ENCODE measurements around the gene CNOT6L. TPM values are rescaled to one million over a fixed set of nuclear protein-coding genes. Genes with fewer than 3 reads are reported as not detected.

CNOT6L gene
- total and polyA plus RNA-seq, 2 of the 4 experiments (the other 2 are of a cell fraction): 3.5 to 21.1 TPM

DNA sequence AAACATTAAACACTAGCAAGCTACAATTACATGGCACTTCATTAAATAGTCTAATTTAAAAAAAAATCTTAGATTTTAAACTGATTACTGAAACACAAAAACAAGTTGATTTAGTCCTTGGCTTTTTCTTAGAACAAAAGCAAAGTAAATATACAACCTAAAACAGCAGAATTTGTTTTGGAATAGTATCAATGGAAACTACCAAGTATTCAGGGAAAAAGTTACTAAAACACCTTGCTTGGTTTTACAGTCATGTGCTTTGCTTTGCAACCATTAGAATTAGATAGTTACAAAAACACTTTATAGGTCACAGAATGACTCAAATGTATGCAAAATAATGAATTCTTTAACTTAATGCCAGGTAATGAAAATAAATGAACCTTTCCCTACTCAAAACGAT is 105.3 kb downstream of the CNOT6L start:
- Histone ChIP-seq H2AK9ac (replicated peaks; ENCODE audit: low read depth, low read length, poor library complexity) (no peak overlapping the region), H4K91ac (ENCODE audit: insufficient read depth, low read depth, low read length) (no peak overlapping the region), H2BK15ac (ENCODE audit: low read depth, low read length) (no peak overlapping the region), H3K9me1 (ENCODE audit: insufficient read depth, low read length) (no peaks in the 10 kb centered on the region), H2AFZ (replicated peaks; ENCODE audit: low read length, poor library complexity) (no peak overlapping the region), H2AK5ac (ENCODE audit: low read depth, low read length) (no peak overlapping the region), H3K4me3 (ENCODE audit: insufficient read depth, low read depth, low read length) (no peak overlapping the region), H3K23ac (ENCODE audit: low read depth, low read length) (no peak overlapping the region), H4K5ac (ENCODE audit: low read depth, low read length) (no peak overlapping the region), H3K4me2 (ENCODE audit: low read depth, low read length) (no peak overlapping the region), H3K79me1 (ENCODE audit: low read depth in 1 of 2, low read length in 2 of 2) (no peaks in the 10 kb centered on the region), H3K14ac (replicated peaks; ENCODE audit: low read depth, low read length) (no peak overlapping the region), H2BK120ac (ENCODE audit: low read depth, low read length) (no peak overlapping the region), H2BK20ac (ENCODE audit: low read depth, low read length) (no peak overlapping the region), H4K20me1 (ENCODE audit: insufficient read depth, low read length) (no peaks in the 10 kb centered on the region), H3K36me3 (ENCODE audit: control insufficient read depth, insufficient read depth, low read length) (no peaks in the 10 kb centered on the region), H4K8ac (ENCODE audit: low read depth in 2 of 2, low read length in 2 of 2) (no peak overlapping the region), H3K4ac (ENCODE audit: low read depth, low read length) (no peak overlapping the region), H3K27me3 (ENCODE audit: control insufficient read depth, insufficient read depth, low read length) (no peaks in the 10 kb centered on the region), H3K9ac (ENCODE audit: low read depth, low read length) (no peak overlapping the region), H3K27ac (ENCODE audit: insufficient read depth, low read length) (no peak overlapping the region), H3K4me1 (ENCODE audit: control insufficient read depth, insufficient read depth, low read length) (no peaks in the 10 kb centered on the region), H3K9me3 (ENCODE audit: control insufficient read depth, insufficient read depth, low read length) (no peaks in the 10 kb centered on the region), H2BK5ac (ENCODE audit: low read depth, low read length, poor library complexity, severe bottlenecking) (no peak overlapping the region), H3K56ac (ENCODE audit: extremely low read depth, insufficient read depth, low read length) (no peak overlapping the region), H3K18ac (ENCODE audit: low read depth, low read length) (no peak overlapping the region)
- ChIA-PET POLR2A (ENCODE audit: unreplicated experiment) (no interaction called here), CTCF (interaction anchor here (0.6 kb wide), 1 partner anchor 11 kb away, joined by 3 read pairs; no protein-coding TSS in a partner anchor)
- in situ Hi-C loops (cut with MboI; ENCODE audit: low sequenced_read_pairs) (no loop called here), intact Hi-C loops (cut with micrococcal nuclease) (no loop called here), dilution Hi-C loops (cut with HindIII; ENCODE audit: low sequenced_read_pairs, unreplicated experiment) (no loop called here)
- no CpG with 5 or more reads among the region's 1 CpG for WGBS, 2 experiments (ENCODE audit: extremely low coverage in 2 of 2, insufficient read length in 1 of 2)
- TF ChIP-seq, protein P1, sequence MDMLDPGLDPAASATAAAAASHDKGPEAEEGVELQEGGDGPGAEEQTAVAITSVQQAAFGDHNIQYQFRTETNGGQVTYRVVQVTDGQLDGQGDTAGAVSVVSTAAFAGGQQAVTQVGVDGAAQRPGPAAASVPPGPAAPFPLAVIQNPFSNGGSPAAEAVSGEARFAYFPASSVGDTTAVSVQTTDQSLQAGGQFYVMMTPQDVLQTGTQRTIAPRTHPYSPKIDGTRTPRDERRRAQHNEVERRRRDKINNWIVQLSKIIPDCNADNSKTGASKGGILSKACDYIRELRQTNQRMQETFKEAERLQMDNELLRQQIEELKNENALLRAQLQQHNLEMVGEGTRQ (IDR thresholded peaks at IDR 0.05; ENCODE audit: low read depth, low read length): no peak
- TF ChIP-seq MXI1 (IDR thresholded peaks at IDR 0.05; ENCODE audit: borderline replicate concordance, low read depth, low read length): no peak
- BruUV-seq (replicated peaks): no TSS peak
- no peak for ATAC-seq (ENCODE audit: low read depth)
- DNase-seq: no peak
